Fibroblast of skin of right quadriceps (primary cell): ENCODE data around the gene GPRIN3.

Source experiments
- DNase-seq: peaks from one replicate; pipeline ENCODE4 v3.0.0-alpha.2; 2013

GPRIN3 gene

DNA sequence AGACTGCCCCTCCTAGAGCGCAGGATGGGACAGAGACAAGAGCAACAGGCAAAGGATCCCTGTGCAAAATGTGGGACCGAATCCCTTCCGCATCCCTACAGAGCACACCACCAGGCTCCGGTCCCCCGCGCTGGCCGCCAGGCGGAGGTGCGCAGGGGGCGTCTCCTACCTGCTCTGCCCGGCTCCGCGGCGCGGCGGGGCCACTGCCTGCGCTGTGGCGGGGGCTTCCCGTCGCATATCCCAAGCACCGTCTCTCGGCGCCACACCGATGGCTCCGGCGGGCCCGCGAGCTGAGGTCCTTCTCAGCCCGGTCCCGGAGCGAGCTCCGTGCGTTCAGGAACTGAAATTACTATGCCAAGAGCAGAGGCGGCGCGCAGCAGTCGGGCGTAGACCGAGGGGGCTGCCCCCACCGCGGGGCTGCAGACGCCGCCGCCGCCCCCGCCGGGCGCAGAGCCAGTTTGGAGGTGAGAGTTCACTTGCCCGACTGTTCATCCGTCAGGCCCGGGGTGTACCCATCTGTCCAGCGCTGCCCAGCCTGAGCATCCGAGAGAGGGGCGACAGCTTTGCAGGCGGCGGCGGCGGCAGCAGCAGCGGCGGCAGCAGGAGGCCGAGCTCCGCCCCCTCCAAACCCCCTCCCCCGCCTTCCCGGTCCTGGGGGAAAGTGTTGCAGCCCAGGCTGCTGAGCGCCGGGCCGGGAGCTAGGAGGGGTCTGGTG, at the start of gene GPRIN3:
TSS of gene GPRIN3 (minus strand) at position 355 of the 715 bp plus-strand sequence. CDS start 57,690 bp downstream, outside the sequence.
- peak; percentile 14 for DNase-seq

DNA sequence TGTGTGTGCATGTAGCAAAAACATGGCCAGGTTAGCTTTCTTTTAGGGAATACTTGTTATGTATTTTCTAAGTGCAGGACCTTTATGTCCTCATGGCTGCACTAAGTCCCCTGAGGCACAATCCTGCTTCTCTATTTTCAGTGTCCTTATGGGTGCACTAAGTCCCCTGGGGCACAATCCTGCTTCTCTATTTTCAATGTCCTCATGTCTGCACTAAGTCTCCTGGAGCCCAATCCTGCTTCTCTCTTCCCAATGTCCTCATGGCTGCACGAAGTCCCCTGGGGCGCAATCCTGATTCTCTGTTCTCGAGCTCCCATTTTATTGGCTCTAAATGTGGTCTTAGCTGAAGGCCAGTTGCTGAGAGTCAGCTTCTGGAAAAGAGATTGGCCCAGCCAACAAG, 49.7 kb upstream of the GPRIN3 start:
- DNase-seq: no peak

DNA sequence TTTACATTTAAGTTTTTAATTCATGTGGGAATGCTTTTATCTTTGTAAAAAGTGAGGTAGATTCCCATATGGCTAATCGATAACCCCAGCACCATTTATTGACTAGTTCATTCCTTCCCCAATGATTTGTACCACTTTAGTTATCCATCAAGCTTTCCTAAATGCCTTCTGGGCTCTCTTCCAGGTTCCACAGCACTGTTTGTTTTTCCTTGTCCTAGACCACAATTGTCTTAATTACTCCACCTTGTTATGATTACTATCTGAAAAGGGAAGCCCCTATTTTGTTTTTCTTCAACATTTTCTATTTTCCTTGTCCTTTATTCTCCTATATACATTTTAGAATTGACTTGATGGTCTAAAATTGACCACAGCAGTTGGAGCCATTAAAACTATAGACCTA, 48.5 kb upstream of the GPRIN3 start:
- DNase-seq: no peak

DNA sequence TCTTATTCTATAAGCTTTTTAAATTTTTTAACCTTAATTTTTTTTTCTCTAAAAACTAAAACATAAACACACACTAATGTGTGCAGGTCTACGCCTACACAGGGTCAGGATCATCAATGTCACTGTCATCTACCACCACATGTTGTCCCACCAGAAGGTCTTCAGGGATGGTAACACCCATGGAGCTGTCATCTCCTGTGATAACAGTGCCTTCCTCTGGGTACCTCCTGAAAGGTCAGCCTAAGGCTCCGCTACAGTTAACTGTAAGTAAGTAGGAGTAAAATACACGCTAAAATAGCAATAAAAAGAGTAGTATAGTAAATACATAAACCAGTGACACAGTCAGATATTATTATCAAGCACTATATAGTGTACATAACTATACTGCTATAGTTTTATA, 45.9 kb upstream of the GPRIN3 start:
- DNase-seq: no peak

DNA sequence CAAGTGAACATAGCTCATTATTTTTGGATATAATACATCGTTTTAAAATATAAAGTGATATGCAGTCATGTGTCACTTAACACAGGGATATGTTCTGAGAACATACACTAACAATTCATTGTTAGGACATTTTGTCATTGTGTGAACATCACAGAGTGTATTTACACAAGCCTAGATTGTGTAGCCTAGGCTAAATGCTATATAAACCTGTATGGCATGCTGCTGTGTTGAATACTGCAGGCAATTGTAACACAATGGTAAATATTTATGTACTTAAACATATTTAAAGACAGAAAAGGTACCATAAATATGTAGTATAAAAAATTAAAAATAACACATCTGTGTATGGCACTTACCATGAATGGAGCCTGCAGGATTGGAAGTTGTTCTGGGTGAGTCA, 44.9 kb upstream of the GPRIN3 start:
- no peak for DNase-seq

DNA sequence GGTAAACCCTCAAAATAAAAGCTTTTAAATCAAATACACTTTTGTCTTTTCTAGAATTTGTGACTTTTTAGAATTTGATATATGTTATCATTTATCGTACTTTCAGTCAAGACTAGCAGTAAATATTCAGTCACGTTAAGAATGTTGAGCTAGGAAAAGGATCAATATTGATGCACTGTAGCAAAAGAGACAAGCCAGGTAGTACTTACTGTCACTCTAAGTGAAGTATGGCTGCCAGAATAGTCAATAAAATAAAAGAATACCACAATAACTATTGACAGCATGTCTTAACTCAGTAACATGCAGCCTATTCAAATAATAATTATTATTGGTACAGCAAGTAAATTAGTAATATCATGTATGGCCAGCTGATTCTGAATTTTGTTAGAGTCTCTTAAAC, 43.6 kb upstream of the GPRIN3 start:
- DNase-seq: no peak

DNA sequence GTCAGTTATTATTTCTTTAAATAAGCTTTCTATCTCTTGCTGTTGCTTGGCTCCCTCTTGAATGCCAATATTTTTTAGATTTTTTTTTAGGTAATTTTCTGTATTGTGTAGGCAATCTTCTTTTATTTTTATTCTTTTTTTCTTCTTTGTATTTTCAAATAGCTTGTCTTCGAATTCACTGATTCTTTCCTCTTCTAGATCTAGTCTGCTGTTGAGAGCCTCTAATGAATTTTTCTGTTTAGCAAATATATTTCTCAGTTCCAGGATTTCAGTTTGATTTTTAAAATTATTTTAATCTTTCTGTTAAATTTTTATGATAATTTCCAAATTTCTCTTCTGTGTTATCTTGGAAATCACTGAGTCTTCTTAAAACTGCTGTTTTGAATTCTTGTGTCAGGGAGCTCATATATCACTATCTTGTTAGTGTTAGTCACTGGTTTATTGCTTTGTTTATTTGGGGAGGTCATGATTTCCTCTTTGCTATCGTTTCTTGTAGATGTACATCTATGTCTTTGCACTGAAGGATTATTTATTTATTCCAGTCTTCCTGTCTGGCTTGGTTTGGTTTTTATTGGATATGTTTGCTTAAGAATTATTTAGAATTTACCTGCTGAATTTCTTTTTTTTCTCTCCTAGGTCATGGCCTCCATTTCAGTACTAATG, 39.9 kb upstream of the GPRIN3 start:
- DNase-seq: no peak

DNA sequence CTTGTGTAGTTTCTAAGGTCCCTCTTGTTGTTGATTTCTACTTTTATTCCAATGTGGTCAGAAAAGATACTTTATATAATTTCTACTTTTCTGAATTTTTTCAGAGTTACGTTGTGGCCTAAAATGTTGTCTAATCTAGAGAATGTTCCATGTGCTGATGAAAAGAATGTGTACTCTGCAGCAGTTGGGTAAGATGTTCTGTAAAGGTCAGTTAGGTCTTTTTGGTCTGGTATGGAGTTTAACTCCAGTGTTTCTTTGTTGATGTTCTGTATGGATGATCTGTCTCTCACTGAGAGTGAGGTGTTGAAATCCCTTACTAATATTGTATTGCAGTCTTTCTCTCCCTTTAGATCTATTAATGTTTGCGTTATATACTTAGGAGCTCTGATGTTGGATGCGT, 37.0 kb upstream of the GPRIN3 start:
- no peak for DNase-seq

DNA sequence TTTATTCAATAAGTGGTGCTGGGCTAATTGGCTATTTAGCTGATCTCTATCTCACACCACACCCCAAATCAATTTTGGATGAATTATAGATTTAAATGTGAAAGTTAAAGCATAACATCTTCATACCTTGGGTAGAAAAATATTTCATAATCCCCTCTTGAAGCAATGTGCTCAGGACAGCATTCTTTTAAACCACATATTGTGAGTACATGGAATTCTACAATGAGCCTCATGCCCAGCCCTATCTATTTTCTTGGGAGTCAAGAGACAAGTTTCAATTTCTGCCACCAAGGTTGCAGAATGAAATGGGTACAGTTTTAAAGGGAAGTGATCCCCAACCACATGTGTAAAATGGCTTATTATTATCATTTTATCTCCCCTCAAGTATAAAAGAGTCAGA, 30.6 kb upstream of the GPRIN3 start:
- no peak for DNase-seq

DNA sequence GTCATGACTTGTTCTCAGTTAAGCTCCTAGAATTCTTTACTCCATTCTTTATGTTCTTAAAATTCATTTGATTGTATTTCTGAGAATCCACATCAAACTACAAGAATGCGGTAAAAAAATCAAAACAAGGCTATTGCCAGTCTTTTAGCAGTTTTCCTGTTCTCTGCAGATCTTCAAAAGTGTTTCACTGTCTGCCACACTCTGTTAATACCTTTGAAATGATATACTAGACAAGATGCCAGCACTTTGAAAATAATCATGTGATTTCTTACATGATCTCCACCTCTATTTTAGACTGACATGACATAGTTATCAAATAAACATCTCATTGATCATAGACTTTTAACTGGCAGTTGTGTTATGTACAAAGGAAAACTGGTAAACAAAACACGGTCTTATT, 30.1 kb upstream of the GPRIN3 start:
- no peak for DNase-seq

DNA sequence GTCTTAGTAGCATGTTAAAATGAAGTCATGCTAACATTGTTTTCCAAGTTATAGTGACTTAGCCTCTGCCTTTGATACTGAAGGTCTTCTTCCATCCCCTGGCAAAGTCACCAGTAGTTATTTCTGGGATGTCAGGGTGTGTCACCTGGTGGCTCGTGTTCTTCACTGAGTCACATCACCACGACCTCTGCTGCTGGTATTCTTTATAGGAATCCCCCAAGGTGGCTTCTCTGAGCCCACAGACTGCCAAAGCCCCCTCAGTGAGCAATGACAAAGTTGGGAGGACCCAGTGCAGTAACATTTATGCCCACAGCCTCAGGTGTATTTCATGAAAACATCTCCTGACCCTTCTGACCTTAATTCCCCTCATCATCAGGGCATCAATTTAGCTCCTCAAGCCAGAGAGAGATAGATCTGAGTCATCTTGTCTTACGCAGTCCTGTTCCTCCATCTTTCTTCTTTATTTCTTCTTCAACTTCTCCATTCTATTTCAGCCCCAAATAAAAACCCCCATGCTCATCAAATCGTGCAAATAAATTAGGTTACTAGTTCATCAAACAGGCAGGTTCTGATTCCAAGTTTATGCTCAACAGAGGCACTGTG, 29.3 kb upstream of the GPRIN3 start:
- DNase-seq: no peak

DNA sequence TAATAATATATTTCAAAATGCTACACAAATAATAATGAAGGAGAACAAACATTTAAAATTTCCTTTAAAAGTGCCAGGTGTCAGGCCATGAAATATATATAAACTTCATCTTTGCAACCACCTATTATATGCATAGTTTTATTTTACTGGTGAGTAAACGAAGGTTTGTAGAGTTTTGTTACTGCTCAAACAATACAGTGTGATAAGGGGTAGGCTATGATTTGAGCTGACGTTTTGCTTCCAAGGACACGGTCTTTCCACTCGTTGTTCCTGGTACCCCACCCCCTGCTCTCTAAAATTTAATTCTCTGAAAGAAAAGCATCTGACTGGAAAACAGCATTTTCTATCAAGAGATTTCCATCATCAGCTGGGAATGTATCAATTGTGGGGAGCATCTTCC, 27.2 kb upstream of the GPRIN3 start:
- no peak for DNase-seq

DNA sequence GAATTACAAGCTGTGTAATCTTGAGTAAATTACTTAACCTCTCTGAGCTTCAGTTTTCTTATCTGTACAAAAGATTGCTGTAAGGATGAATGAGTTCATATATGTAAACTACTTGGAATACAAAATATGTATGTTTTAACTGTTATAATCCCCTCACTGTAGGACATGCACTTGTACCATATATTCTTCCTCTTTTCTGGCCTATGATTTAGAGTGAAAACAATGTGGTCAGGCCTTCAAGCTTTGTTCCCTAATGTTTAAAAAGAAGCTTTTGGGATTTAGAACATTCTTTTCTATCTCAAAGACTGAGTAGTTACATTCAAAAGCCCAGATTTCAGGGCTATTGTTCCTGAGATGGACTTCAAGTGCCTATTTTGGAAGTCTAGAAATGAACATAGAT, 26.7 kb upstream of the GPRIN3 start:
- no peak for DNase-seq

DNA sequence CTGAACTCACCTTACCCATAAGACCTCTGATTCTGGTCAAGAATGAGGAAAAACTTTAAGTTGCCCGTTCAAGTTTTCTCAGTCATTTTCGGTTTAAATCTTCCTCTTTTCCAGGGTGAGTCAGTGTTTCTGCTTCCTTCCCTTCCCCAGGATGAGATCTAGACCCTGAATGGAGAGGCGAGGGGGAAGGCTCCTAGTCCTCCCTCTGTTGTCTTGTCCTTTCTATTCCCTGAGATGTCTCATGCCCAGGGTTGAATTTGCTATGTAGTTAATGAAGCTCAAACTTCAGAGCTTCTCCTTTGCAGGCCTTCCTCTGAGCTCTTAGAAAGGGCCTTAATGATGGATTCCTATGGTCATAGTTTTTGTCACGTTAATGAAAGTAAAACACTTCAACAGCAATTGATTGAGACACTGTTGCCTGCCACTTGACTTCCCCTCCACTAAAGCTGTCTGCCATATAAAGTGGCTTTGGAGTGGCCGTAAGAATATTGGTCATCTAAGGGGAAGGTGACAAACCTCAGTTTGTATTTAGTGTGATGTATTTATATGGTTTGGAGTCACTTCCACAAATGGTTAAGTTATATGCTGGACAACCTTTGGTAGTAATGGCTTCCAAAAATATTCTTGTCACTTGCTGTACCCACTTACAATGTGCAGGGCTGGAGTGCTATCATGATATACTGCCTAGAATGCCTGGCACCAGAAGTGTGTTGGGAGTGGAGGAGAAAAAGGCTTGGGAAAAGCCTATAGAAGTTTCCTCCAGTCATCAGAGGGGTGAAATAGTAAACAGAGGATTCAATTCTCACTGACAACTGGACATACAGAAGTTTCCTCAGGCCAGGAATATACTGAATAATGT, 24.3 kb upstream of the GPRIN3 start:
- no peak for DNase-seq

DNA sequence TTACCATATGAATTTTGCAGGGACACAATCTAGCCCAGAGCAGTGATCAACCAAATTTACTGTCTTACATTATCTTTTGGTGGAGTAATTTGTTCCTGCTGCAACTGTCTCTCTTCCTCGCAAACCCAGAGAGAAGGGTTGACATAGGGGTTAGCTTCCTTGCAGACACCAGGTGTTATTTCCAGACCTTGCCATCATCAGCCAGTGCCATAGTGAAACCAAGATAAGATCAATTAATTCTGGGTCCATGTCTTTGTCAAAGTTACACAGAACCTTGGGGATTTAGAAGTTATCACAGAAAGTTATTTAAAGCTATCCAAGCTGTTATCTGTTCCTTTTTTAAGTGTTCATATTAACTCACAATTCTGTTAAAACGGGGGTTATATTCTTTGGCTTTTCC, 23.6 kb upstream of the GPRIN3 start:
- DNase-seq: no peak

DNA sequence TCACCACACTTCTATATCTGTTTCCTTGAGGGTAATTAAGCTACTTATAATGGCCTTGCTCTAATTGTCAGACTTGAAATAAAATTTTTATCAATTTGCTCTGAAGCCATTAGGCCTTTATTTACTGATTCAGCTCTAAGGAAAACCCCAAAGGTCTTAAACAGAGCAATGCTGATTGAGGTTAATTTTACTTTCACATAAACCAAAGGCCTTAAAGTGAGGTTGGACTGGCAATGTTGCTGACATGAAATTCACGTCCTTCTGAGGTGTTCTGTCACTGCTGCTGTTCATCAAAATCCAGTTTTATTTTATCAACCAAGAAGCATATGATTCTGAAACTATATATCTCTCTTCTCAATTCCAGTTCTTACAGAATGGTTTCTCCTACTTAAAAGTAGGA, 21.7 kb upstream of the GPRIN3 start:
- DNase-seq: no peak

DNA sequence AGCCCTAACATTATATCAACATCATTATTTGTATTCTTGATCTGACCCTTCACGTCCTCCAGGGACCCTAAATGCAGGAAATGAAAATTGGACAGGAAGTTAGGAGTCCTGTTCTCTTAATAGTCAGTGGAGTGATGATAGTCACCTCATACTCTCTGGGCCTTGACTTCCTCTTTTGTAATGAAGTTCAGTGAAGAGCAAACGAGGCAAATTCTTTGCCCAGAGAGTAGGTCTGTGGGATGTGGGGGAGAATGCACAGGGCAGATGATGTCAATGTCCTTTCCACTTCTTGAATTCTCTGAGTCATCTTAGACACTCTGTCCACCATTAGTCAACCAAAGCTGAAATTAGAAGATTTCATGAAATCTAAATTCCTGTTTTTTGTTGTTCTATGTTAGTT, 17.1 kb upstream of the GPRIN3 start:
- peak; percentile 13 for DNase-seq

DNA sequence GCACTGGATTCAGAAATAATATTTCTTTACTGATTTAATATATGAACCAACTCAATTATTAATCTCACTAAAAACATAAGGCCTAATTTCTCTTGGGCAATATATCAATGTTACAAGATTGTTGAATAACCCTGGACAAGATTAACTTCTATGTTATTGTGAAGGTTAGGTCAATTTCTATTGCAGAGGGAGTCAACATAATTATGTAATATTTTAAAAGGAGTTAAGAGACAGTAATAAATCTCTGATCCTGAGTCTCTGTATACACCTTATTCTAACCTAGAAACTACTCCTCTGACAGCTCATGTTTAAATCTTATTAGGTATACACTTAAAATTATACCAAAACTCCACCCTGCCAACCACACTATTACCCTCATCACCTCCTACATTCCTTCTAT, 15.1 kb upstream of the GPRIN3 start:
- no peak for DNase-seq

DNA sequence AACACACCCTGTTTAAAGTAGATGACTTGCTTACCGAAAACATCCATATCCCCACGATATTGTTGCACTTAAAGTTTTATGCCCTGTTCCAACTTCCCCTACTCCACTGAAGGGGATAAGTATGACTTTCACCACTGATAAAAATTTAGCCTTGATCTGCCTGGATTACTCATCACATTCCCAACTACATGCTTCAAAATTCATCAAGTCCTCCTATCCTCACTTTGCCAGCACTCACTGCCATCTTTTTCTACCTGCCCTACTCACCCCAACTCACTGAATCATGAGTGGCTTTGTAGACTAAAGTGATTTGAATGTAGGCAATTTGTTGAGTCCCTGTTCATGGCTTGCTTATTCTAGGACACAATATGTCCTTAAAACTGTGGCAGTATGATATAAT, 12.2 kb upstream of the GPRIN3 start:
- no peak for DNase-seq

DNA sequence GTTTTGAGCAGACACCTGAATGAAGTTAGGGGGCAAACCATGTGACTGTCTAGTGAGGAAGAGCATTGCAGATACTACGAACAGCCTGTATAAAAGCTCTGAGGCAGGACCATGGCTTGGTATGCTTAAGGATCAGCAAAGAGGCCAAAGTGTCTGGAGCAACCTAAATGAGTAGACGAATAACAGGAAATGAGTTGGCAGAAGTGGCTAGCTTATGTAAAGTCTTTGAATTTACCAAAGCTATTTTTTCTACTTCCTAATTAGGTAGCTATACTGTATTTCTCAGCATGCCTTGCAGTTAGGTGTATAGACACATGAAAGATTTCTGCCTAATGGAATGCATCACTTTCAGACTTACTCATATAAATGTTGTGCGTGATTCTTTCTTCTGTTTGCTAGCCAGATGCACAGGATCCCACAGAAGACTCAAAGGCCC, 9.3 kb upstream of the GPRIN3 start:
- DNase-seq: peak; percentile 60

DNA sequence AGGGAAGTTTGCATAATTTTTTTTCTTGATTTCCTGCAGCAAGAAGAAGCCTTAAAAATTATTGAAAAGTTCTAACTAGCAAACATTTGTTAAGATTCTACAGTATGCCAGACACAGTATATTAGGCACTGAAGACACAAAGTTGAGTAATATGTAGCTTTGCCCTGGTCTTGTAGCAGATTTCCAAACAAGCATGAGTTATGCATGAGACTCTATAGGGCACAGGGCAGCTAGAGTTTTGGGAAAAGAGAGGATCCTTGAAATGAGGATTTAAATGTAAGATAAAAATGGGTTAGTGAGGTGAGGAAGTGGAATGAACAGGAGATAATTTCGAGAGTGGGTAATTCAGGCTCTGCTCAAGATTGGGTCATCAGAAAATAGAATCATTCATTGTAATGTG, 8.6 kb upstream of the GPRIN3 start:
- DNase-seq: no peak

DNA sequence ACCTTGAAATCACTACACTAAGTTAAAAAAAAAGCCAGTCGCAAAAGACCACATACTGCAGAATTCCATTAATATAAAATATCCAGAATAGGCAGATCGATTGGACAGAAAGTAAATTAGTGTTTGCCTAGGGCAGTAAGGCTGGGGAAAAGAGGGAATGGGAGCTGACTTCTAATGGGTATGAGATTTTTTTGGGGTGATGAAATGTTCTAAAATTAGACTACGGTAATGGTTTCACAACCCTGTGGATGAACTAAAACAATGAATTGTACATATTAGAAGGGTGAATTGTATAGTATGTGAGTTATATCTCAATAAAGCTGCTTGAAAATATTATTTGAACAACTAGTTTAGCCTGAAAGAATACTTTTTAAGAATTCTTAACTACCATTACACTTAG, 6.7 kb upstream of the GPRIN3 start:
- peak; percentile 23 for DNase-seq

DNA sequence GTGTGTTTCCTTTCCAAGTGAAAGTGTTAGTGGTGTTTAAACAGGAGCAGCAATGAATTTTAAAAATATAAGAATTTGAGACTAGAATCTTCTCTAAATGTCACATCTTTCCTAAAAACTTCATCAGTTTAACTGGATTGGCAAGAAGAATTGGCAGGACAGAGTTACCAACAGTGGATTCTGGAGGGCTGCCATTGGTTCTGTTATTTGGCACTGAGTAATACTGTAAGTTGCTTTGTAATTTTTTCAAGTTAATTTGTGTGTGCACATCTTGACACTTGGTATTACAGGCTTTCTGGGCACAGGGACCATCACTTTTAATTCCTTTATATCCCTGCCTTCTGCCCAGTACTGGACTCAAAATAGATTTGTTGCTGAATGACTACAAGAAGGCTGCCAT, 4.5 kb upstream of the GPRIN3 start:
- DNase-seq: no peak

DNA sequence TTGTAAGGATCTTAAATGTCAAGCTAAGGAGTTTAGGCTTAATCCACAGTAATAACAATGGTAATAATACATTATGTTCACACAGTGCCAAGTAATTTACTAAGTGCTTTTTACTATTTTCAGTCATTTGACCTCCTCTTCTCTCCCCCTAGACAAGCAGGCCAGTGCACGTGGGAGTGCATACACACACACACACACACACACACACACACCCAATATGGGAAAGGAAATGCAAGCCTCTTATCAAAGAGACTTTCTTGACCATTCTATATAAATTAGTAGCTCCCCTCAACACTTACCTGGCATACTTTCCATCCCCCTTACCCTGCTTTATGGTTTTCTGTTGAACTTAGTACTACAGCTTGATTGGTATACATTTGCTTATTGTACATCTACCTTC, 3.8 kb upstream of the GPRIN3 start:
- no peak for DNase-seq
